ENCODE data around the gene CCNB2.

Gene CCNB2

GRCh38 chr15:59169251-59169708, 64.3 kb downstream of the CCNB2 start:
- no peak for DNase-seq

GRCh38 chr15:59170295-59171066, 65.5 kb downstream of the CCNB2 start:
- DNase-seq: no peak

GRCh38 chr15:59171067-59171397, 66.1 kb downstream of the CCNB2 start:
- no peak for DNase-seq

- DNase-seq: no peak
Measured at GRCh38 chr15:59172289-59172901, 67.4 kb downstream of the CCNB2 start.

GRCh38 chr15:59173194-59173593, 68.2 kb downstream of the CCNB2 start:
- no peak for DNase-seq

- DNase-seq: no peak
Measured at GRCh38 chr15:59174151-59174834, 69.3 kb downstream of the CCNB2 start.
